ENCODE data around the gene MEIS1. TPM values are rescaled to one million over a fixed set of nuclear protein-coding genes. Genes with fewer than 3 reads are reported as not detected.

Gene MEIS1
- total and polyA plus RNA-seq, 8 donors: 4.8 to 172 (median 38.5) TPM

GRCh38 chr2:66423391-66424124 is 11.4 kb upstream of the MEIS1 start:
- H3K4me3 ChIP-seq: no peak overlapping the region
- DNase-seq: no peak
- H3K27ac ChIP-seq: peak overlapping the region in 1 of 5 donors; percentile 20
- TF ChIP-seq CTCF (IDR thresholded peaks at IDR 0.05) (no peak), EP300 (IDR thresholded peaks at IDR 0.05) (no peak), POLR2A (IDR thresholded peaks at IDR 0.05) (no peak), POLR2AphosphoS5 (IDR thresholded peaks at IDR 0.05) (no peak)
- H3K36me3 ChIP-seq: no peaks in the 10 kb centered on the region
- H3K27me3 ChIP-seq: peaks cover 8 to 43% (median 20%) of the 10 kb centered on the region in 3 donors
- H3K4me1 ChIP-seq: peaks cover 5 to 27% (median 13%) of the 10 kb centered on the region in 4 donors
- no peaks in the 10 kb centered on the region for H3K9me3 ChIP-seq
- intact Hi-C loops (cut with DNase I; ENCODE audit: low total_unique reads): loop anchor here (5.0 kb wide), 1 partner anchor 149 kb away; no protein-coding TSS in a partner anchor
- WGBS, 5 donors: 79 to 88% (median 87%) methylated on average over 2 of the region's 2 CpGs

GRCh38 chr2:66426244-66427111 is 8.4 kb upstream of the MEIS1 start:
- H3K4me1 ChIP-seq: peaks cover 5 to 45% (median 20%) of the 10 kb centered on the region in 4 donors
- DNase-seq: peak in 1 of 2 donors; percentile 54
- H3K27ac ChIP-seq: peak overlapping the region in 4 of 5 donors; percentile 10 to 87 (median 71)

GRCh38 chr2:66427300-66427699 is 7.6 kb upstream of the MEIS1 start:
- Histone ChIP-seq H3K9me3 (no peaks in the 10 kb centered on the region), H3K4me3 (peak overlapping the region in 2 of 4 donors; percentile 43 to 50), H3K27ac (peak overlapping the region in 4 of 5 donors; percentile 35 to 87 (median 71)), H3K27me3 (peaks cover 8 to 59% (median 25%) of the 10 kb centered on the region in 3 donors), H3K4me1 (peaks cover 5 to 48% (median 26%) of the 10 kb centered on the region in 4 donors), H3K36me3 (no peaks in the 10 kb centered on the region)
- intact Hi-C loops (cut with DNase I; ENCODE audit: low total_unique reads): no loop called here
- no peak for TF ChIP-seq POLR2AphosphoS5 (IDR thresholded peaks at IDR 0.05)
- TF ChIP-seq EP300 (IDR thresholded peaks at IDR 0.05): no peak
- no peak for TF ChIP-seq POLR2A (IDR thresholded peaks at IDR 0.05)
- no peak for TF ChIP-seq CTCF (IDR thresholded peaks at IDR 0.05)
- DNase-seq: peak in 1 of 2 donors; percentile 63
- WGBS, 5 donors: 33 to 40% (median 34%) methylated on average over 9 of the region's 9 CpGs

More at GRCh38 chr2:66426244-66427111, 8.4 kb upstream of the MEIS1 start:
- Histone ChIP-seq H3K4me3 (peak overlapping the region; percentile 41 to 50 (median 42)), H3K9me3 (no peaks in the 10 kb centered on the region), H3K36me3 (no peaks in the 10 kb centered on the region), H3K27me3 (peaks cover 8 to 53% (median 20%) of the 10 kb centered on the region in 3 donors)
- no peak for TF ChIP-seq CTCF (IDR thresholded peaks at IDR 0.05)
- no peak for TF ChIP-seq POLR2AphosphoS5 (IDR thresholded peaks at IDR 0.05)
- TF ChIP-seq EP300 (IDR thresholded peaks at IDR 0.05): no peak
- no peak for TF ChIP-seq POLR2A (IDR thresholded peaks at IDR 0.05)
- WGBS, 5 donors: 7 to 16% (median 12%) methylated on average over 21 to 60 of the region's 60 CpGs
- intact Hi-C loops (cut with DNase I; ENCODE audit: low total_unique reads): no loop called here

- WGBS, 5 donors: 23 to 29% (median 27%) methylated on average over 5 of the region's 5 CpGs
- Histone ChIP-seq H3K27ac (peak overlapping the region in 2 of 5 donors; percentile 78 to 87), H3K4me3 (no peak overlapping the region), H3K4me1 (peaks cover 5 to 64% (median 36%) of the 10 kb centered on the region in 4 donors), H3K27me3 (peaks cover 8 to 75% (median 39%) of the 10 kb centered on the region in 3 donors), H3K9me3 (no peaks in the 10 kb centered on the region), H3K36me3 (no peaks in the 10 kb centered on the region)
- intact Hi-C loops (cut with DNase I; ENCODE audit: low total_unique reads): no loop called here
- peak in 1 of 2 donors; percentile 87 for DNase-seq
- no peak for TF ChIP-seq POLR2A (IDR thresholded peaks at IDR 0.05)
- peak in 5 of 7 experiments; percentile 76 to 91 (median 81) for TF ChIP-seq CTCF (IDR thresholded peaks at IDR 0.05)
These were observed 5.8 kb upstream of the MEIS1 start for GRCh38 chr2:66428986-66429612.

Data from stomach (tissue), 9 donors.